Stimulated activated naive CD4-positive, alpha-beta T cell (primary cell): ENCODE measurements around the gene TAS1R3.

ENCODE experiments used
- DNase-seq, 6 experiments: peaks; one replicate each; lab custom pipeline; 2025; lab: John Stamatoyannopoulos, UW

Gene TAS1R3

DNA sequence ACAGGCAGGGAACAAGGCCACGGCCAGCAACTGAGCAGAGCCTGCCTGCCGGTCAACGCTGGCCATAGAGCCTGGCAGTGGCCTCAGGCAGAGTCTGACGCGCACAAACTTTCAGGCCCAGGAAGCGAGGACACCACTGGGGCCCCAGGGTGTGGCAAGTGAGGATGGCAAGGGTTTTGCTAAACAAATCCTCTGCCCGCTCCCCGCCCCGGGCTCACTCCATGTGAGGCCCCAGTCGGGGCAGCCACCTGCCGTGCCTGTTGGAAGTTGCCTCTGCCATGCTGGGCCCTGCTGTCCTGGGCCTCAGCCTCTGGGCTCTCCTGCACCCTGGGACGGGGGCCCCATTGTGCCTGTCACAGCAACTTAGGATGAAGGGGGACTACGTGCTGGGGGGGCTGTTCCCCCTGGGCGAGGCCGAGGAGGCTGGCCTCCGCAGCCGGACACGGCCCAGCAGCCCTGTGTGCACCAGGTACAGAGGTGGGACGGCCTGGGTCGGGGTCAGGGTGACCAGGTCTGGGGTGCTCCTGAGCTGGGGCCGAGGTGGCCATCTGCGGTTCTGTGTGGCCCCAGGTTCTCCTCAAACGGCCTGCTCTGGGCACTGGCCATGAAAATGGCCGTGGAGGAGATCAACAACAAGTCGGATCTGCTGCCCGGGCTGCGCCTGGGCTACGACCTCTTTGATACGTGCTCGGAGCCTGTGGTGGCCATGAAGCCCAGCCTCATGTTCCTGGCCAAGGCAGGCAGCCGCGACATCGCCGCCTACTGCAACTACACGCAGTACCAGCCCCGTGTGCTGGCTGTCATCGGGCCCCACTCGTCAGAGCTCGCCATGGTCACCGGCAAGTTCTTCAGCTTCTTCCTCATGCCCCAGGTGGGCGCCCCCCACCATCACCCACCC lies at the start of gene TAS1R3:
Gene TAS1R3, plus strand, starts transcription at position 213 of the 898 bp plus-strand sequence. Its CDS starts 66 bp downstream, at position 279.
- DNase-seq, result no peak

DNA sequence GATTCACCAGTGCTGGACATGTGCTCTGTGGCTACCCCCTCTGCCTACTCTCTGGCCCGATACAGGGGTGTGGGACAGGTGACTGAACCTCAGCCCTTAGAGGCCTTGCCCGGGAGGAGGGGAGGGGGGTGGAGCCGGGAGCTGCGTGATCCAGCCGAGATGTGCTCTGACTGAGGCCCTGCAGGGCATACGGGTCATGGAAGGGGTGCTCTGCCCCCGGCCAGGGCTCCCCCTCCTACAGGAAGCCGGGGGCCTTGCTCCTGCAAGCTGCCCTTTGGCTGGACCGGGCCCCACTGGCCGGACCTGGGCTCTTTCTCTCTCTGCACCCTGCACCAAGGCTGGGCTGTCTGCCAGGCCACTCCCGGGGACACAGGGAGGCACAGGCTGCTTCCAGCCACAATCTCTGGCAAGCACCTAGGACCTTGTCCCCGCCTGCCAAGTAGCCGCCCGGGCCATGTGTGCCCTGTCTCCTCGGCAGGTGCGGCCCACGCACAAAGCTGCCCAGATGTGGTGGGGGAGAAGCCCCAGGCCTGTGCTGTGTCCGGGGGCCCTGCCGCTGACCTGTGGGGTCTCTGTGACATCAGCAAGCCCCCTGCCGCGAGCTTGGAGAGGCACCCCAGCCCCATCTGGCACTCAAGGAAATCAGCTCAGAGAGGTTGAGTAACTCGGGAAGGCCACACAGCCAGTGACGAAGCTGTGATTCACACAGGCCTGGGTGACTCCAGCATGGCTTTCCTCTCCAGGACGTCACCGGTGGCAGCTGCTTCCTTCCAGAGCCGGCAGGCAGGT lies 49.4 kb upstream of the TAS1R3 start:
- DNase-seq, result no peak

DNA sequence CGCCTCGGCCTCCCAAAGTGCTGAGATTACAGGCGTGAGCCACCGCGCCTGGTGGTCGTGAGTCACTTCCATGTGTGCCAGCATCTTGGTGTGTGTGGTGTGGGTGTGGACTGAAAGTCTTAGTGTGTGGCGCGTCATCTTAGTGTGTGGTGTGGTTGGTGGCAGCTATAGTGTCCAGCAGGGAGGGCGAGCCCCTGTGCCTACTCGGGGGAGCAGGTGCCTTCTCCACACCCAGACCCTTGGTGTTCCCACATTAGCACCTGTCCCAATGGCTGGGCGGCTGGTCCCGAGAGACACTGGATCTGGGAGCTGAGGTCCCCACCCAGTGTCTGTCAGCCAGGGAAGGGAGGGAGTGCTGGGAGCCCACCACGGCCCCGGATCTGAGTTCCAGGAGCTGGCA lies 48.1 kb upstream of the TAS1R3 start:
- DNase-seq, result no peak

DNA sequence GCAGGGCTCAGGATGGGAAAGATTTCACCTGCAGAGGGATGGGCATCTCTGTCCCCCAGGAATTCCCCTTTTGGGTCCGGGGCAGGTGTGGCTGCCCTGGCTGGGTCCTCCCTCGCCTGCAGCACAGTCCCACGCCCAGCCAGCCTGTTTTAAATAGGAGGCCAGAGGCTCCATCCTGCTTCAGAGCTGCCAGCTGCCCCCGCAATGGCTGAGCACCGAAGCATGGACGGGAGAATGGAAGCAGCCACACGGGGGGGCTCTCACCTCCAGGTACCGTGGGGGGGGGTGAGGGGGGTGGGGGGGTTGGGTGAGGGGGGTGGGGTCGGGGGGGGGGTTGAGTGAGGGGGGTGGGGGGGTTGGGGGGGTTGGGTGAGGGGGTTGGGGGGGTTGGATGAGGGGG lies 47.3 kb upstream of the TAS1R3 start:
- no peak for DNase-seq

DNA sequence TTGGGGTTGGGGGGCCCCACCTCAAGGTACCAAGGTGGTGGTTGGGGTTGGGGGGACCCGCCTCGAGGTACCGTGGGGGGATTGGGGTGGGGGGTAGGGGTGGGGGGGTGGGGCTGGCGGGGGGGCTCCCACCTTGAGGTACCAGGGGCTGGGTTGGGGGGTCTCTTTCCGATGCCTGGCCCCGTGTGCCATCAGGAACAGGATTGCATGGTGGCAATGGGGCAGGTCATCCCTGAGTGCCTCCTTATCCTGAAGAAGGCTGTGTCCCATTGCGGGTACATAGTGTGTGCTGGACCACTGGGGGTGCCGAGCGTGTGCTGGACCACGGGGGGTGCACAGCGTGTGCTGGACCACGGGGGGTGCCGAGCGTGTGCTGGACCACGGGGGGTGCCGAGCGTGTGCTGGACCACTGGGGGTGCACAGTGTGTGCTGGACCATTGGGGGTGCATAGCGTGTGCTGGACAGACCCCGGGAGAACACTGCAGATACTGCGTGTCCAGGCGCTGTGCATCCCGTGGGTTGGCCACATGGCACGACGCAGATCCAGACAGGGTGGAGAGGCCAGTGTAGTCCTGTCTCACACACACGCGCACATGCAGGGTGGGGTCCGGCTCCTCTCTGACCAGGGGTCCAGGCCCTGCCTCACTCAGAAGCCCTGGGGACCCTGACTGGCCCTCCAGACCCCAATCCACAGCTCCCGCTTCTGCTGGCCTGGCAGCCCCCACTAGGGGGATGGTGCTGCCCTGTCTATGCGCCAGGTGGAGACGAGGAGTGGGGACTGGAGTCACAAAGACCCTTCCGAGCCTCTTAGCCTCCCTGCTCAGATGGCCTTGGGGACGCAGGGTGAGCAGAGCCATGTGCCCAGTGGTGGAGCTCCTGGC lies 46.6 kb upstream of the TAS1R3 start:
- no peak for DNase-seq

DNA sequence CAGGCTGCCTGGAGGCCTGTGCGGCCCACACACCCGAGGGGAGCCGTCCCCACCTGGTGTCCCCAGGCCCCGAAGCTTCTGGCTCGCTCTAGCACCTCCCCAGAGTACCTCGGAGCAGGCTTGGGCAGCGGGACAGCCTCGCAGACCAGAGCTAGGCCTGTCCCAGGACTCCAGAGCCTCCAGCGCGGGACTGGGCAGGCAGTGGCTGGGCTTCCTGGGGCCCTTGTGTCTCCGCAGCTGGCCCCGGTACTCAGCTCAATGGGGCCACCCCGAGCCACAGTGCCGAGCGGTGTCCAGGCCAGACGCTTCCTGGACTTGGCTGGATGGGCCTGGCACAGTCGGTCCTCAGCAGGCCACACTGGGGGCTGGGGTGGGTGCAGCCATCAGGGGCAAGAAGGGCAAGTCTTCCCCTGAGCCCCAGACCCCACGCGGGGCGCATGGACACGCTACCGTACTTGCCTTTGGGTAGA lies 45.9 kb upstream of the TAS1R3 start:
- no peak for DNase-seq

DNA sequence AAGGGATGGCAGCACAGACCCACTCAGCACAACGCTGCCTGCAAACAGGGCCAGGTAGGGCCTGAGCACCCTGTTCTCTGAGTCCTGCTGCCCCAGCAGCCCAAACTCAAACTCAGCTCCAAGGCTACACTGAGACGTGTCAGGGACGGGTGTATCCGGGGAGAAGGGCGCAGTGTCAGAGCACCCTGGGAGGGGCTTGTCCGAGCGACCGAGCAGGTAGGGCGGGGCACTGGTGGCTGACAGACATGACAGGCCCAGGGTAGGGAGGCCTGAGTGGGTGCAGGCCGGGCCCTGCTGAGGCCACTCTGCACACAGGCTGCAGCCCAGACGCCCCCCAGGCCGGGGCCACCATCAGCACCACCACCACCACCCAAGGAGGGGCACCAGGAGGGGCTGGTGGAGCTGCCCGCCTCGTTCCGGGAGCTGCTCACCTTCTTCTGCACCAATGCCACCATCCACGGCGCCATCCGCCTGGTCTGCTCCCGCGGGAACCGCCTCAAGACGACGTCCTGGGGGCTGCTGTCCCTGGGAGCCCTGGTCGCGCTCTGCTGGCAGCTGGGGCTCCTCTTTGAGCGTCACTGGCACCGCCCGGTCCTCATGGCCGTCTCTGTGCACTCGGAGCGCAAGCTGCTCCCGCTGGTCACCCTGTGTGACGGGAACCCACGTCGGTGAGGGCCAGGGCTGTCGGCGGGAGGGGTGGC lies 45.3 kb upstream of the TAS1R3 start:
- no peak for DNase-seq

DNA sequence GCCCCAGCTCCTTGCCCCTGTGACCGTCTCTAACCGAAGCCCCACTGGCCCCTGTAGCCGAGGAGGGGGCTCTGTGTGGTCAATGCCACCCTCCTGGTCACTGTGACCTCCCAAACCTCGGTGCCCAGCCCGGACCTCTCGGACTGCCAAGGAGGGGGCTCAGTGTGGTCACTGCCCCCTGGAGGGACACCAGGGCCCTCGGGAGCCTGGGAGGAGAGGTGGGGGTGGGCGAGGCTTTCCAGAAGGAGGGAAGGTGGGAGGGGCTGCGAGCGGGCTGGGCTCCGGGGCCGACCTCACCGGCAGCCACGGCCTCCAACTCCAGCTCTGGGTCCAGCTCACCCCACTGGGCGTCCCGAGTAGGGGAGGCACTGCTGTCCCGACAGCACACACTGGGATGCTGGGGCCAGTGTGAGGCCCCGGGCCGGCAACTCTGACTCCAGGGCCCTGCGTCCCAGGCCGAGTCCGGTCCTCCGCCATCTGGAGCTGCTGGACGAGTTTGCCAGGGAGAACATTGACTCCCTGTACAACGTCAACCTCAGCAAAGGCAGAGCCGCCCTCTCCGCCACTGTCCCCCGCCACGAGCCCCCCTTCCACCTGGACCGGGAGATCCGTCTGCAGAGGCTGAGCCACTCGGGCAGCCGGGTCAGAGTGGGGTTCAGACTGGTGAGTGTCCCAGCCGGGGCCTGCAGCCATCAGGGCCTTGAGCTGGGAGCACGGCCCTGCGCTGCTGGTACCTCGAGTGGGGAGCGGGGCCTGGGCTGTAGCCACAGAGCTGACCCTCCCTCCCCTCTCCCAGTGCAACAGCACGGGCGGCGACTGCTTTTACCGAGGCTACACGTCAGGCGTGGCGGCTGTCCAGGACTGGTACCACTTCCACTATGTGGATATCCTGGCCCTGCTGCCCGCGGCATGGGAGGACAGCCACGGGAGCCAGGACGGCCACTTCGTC lies 44.5 kb upstream of the TAS1R3 start:
- no peak for DNase-seq

DNA sequence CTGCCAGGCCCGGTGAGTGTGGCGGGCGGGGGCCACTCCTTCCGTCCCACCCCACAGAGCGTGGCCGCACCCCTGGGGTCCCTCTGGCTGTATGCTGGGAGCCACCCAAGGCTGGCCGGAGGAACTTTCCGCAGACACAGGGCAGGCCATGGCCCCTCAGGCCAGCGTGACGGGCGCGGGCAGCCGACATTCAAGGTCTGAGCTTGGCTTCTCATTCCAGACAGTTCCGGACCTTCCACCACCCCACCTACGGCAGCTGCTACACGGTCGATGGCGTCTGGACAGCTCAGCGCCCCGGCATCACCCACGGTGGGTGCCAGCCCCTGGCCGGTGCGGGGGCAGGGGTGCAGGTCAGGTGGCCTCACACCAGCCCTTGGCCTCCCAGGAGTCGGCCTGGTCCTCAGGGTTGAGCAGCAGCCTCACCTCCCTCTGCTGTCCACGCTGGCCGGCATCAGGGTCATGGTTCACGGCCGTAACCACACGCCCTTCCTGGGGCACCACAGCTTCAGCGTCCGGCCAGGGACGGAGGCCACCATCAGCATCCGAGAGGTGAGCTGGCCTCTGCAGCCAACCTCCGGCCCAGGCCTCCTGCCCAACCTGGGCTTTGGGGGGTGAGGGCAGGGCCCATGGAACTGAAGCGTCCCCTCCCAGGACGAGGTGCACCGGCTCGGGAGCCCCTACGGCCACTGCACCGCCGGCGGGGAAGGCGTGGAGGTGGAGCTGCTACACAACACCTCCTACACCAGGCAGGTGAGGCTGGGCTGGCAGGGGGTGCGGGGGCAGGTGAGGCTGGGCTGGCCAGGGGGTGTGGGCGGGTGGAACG lies 43.6 kb upstream of the TAS1R3 start:
- no peak for DNase-seq

DNA sequence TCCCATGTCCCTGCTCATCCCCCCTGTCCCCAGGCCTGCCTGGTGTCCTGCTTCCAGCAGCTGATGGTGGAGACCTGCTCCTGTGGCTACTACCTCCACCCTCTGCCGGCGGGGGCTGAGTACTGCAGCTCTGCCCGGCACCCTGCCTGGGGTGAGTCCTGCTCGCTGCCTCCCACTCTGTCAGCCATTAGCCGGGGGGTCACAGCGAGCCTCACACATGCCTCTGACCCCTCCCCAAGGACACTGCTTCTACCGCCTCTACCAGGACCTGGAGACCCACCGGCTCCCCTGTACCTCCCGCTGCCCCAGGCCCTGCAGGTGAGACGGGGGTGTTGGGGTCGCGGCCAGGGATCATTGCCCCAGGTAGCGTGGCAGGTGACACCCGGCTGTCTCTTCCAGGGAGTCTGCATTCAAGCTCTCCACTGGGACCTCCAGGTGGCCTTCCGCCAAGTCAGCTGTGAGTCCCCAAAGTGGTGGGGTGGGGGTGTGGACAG lies 40.8 kb upstream of the TAS1R3 start:
- peak; percentile 16 to 53 (median 42) for DNase-seq

DNA sequence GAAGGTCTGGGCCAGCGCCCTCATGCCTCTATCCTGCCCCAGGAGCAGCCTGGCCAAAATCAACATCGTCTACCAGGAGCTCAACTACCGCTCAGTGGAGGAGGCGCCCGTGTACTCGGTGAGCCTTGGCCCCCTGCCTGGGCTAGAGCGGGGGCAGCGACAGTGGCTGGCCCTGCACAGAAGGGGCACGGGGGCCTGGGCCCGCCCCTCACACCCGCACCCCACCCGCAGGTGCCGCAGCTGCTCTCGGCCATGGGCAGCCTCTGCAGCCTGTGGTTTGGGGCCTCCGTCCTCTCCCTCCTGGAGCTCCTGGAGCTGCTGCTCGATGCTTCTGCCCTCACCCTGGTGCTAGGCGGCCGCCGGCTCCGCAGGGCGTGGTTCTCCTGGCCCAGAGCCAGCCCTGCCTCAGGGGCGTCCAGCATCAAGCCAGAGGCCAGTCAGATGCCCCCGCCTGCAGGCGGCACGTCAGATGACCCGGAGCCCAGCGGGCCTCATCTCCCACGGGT lies 40.0 kb upstream of the TAS1R3 start:
- no peak for DNase-seq

DNA sequence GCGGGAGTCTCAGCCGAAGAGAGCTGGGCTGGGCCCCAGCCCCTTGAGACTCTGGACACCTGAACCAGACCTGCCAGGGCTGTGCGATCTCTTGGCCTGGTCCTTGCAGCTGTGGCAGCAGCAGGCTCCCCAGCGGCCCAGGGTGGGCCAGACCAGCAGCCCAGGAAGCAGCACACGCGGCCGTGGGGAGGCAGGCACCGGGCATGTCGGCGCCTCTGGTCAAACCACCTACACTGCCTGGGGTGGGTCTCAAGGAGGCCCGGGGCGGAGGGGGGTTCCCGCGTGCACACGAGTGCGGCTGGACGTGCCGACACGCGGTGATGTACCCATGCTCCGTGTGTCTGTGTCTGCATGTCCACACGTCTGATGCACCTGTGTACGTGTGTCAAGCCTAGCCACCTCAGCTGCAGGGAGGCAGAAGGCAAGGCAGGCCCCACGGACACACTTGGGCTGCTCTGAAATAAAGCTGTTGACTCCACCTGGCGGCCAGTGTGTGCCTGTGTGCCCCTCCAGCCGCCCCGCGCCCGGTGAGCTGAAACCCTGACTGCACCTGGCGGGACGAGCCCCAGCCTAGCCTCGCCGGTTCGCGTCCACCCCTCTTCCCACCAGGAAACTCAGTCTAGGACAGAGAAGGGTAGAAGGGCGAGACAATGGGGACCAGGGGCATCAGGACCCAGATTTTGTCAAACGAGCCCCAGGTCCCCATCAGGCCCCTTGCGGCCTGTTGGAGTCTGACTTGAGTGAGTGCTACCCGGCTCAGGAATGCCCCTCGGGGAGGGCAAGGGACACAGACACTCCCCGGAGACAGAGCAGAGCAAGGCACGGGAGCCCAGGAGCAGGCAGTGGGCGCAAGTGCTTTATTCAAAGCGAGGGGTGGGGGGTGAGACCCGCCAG lies 39.3 kb upstream of the TAS1R3 start:
- DNase-seq, result peak; percentile 29 to 65 (median 48)

DNA sequence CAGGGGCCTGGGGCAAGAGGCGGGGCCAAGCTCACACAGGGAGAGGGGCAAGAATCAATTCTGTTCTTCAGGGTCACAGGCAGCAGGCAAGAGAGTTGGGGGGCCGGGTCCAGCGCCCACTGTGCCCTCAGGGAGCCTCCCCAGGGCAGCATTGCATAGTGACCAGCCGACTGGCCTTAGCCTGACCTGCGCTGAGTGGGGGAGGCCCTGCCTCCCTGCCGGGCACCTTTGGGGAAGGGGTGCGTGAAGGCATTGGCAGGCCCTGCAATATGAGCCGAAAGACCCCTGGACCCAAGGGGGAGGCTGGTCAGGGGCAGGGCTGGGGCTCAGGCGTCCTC lies 38.7 kb upstream of the TAS1R3 start:
- DNase-seq, result no peak

DNA sequence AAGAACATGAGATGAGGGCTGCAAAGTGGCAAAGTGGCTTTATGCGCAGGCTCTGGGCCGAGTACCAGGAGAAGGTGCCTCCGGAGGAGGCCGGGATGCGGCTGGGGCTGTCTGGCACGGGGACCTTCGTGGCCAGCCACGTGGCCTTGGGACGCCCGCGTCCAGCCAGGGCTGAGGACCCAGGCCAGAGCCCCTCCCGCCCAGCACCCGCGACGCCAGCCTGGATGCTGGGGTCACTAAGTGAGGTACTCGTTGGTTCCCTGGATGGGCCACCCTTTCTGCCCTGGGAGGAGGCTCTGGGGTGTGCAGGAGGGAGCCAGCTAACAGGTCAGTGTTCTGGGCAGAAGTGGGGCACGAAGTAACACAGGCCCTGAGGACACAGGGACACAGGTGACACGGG lies 38.2 kb upstream of the TAS1R3 start:
- DNase-seq, result no peak

DNA sequence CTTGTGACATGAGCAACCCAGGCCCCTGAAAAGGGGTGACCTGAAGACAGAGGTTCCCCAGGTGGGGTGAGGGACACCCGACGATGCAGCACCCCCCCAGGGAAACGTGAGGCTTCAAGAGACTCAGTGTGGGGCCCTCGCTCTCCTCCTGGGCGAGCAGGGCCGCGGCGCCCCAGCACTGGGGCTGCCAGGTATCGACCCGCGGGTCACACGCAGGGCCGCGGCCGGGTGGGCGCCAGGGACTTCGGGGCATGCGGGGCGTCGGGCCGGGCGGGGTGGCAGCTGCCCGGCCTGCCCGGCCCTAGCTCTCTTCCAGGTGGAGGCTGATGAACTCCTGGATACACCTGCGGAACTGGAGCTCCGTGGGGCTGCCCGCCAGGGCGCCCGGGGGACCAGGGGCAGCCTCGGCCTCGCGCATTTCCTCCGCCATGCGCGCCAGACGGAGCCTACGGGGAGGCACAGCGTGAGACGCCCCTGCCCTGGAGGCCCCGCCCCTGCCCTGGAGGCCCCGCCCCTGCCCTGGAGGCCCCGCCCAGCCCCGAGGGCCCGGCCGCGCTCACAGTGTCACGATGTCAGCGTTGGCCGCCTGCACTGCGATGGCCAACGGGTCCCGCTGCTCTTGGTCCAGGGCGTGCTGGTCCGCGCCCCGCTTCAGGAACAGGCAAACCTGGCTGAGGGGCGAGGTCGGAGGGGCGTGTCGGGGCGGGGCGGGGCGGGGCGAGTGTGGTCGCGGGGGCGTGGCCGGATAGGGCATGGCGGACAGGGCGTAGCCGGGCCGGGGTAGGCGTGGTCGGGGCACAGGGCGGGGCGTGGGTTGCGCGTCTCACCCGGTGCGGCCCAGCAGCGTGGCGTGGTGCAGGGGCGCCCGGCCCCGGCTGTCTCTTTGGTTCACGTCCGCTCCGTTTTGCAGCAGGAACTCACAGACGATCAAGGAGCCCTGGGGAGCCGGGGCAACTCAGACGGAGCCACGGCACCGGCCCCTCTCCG lies 37.5 kb upstream of the TAS1R3 start:
- no peak for DNase-seq

DNA sequence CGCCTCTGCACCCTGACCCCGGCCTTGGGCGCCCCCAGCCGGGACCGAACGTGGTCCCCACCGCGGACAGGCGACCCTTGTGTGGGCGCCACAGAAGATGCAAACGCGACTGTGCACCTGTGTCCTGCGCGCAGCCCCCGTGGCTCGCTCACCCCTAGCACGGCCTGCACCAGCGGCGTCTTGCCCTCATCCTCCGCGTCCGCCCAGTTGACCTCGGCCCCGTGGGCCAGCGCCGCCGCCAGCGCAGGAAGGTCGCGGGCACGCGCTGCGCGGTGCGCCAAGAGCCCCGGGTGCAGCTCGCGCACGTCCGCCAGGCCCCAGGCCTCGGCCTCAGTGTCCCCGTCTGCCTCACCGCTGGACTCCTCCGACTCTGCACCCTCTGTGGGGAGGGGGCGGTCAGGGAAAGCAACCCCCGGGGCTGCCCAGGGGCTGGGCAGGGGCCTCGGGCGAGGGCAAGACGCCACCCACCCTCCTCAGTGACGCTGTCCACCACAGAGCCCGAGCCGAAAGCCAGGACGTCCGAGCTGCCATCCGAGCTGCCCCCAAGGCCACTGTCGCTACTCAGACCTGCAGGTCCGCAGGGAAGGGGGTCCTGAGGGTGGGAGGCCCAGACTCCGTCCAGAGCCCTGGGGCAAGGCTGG lies 36.7 kb upstream of the TAS1R3 start:
- no peak for DNase-seq
